HepG2 (cell line): ENCODE results near the gene FAS.

ENCODE experiments used
- DBP ChIP-seq: sonication (generic); formaldehyde crosslinking; IDR thresholded peaks from 2 replicates; pipeline ENCODE4 v1.4.0; 2020; ENCODE audit warnings: missing genetic modification reagents; ENCODE audit errors: not compliant biosample characterization
- FOXJ3 ChIP-seq: sonication (generic); formaldehyde crosslinking; IDR thresholded peaks from 2 replicates; pipeline ENCODE4 v1.4.0; 2020; ENCODE audit warnings: missing genetic modification reagents, mild to moderate bottlenecking, borderline replicate concordance
- FOXP1 ChIP-seq, 2 experiments: fragments of 450-650 bp in 1 of 2; IDR thresholded peaks; 2 replicates each; pipeline ENCODE4 v1.6.1; 2017 to 2018; ENCODE audit warnings: antibody characterized with exemption in 1 of 2
- GABPA ChIP-seq, 2 experiments: IDR thresholded peaks; 2 replicates each; pipeline ENCODE4 v1.6.1; 2011 to 2016; ENCODE audit warnings: low read depth in 2 of 2, low read length in 1 of 2, missing biosample characterization in 1 of 2, missing genetic modification characterization in 1 of 2
- KLF12 ChIP-seq: sonication (generic); formaldehyde crosslinking; IDR thresholded peaks from 2 replicates; pipeline ENCODE4 v1.4.0; 2020; ENCODE audit warnings: missing genetic modification reagents, borderline replicate concordance
- POLR2AphosphoS2 ChIP-seq: IDR thresholded peaks from 2 replicates; pipeline ENCODE4 v1.6.1; 2011; ENCODE audit warnings: low read depth, low read length, improper control_type of control experiment
- POLR2AphosphoS5 ChIP-seq: IDR thresholded peaks from 2 replicates; pipeline ENCODE4 v1.6.1; 2012; ENCODE audit warnings: low read depth, low read length

- TF ChIP-seq GABPA (IDR thresholded peaks at IDR 0.05; ENCODE audit: low read depth, low read length) = no peak
- no peak for TF ChIP-seq GABPA (CRISPR knock-in tag; IDR thresholded peaks at IDR 0.05; ENCODE audit: low read depth)
- no peak for TF ChIP-seq FOXJ3
- TF ChIP-seq DBP = no peak
- TF ChIP-seq POLR2AphosphoS2 = no peak
- TF ChIP-seq POLR2AphosphoS5 = no peak
- TF ChIP-seq FOXP1 (IDR thresholded peaks at IDR 0.05) = no peak
- TF ChIP-seq FOXP1 (CRISPR knock-in tag; IDR thresholded peaks at IDR 0.05) = no peak
- TF ChIP-seq KLF12 (CRISPR knock-in tag) = no peak
These were observed 46.8 kb upstream of the FAS start for GRCh38 chr10:88943778-88944177.
